Measurements from ENCODE around the gene ACR. TPM values are rescaled to one million over a fixed set of nuclear protein-coding genes. Genes with fewer than 3 reads are reported as not detected.

Gene ACR
- total and polyA plus RNA-seq, 2 of the 8 experiments (the other 6 are each of a cell fraction or from before 2014, with no cell fraction given), result 0.56 TPM; not detected in 1

GRCh38 chr22:50722716-50723428 lies 15.1 kb upstream of the ACR start (continued):
- TF ChIP-seq CTCF (IDR thresholded peaks at IDR 0.05; ENCODE audit: control extremely low read depth in 1 of 3, insufficient read depth in 1 of 3, low read depth in 1 of 3, low read length in 3 of 3) (no peak), SIX5 (IDR thresholded peaks at IDR 0.05; ENCODE audit: low read depth, low read length) (no peak), CHD1 (IDR thresholded peaks at IDR 0.05; ENCODE audit: low read depth, low read length) (no peak)

All from H1 (cell line).